Measurements from ENCODE around the gene CARF.

- no peak for TF ChIP-seq CTCF (IDR thresholded peaks at IDR 0.05)
- no peak for TF ChIP-seq POLR2A (IDR thresholded peaks at IDR 0.05)
- no peak for TF ChIP-seq POLR2AphosphoS5 (IDR thresholded peaks at IDR 0.05)
These were observed 21.9 kb downstream of the CARF start for GRCh38 chr2:202933958-202934357.

All from sigmoid colon (tissue), 4 donors.